Astrocyte of the spinal cord (primary cell): ENCODE data around the gene TCEAL8.

ENCODE experiments used
- DNase-seq: peaks from one replicate; pipeline ENCODE4 v3.0.0; 2011; ENCODE audit warnings: low read depth, low spot score
- H3K4me3 ChIP-seq: 2 replicates; pipeline ENCODE4 v1.5.1; 2011; ENCODE audit warnings: low read depth, mild to moderate bottlenecking, low read length, moderate library complexity
- in situ Hi-C: cut with HindIII; loops from 2 replicates; pipeline ENCODE4 v1.10.0; 2017; ENCODE audit warnings: low sequenced_read_pairs
- TF ChIP-seq, protein P1 (sequence below): IDR thresholded peaks from 2 replicates; pipeline ENCODE4 v1.5.1; 2012; ENCODE audit warnings: low read depth, mild to moderate bottlenecking, low read length, inconsistent platforms

The TCEAL8 gene

DNA sequence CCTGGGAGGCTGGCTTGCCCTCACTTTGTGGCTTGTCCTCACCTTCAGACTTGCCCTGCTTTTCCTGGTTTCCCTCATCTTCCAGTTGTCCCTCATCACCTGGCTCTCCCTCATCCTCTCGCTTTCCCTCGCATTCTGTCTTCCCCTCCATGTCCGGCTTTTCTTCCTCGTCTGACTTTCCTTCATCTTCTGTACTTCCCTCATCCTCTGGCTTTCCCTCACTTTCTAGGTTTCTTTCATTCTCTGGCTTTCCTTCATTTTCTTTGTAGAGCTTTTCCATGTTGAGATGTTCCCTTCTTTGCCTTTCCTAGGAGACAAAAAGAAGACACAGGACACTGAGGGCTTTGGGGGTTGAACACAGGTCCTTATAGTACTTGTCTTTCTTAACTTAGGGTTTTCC lies 19.3 kb upstream of the TCEAL8 start:
- no peak for DNase-seq
- TF ChIP-seq, protein P1, sequence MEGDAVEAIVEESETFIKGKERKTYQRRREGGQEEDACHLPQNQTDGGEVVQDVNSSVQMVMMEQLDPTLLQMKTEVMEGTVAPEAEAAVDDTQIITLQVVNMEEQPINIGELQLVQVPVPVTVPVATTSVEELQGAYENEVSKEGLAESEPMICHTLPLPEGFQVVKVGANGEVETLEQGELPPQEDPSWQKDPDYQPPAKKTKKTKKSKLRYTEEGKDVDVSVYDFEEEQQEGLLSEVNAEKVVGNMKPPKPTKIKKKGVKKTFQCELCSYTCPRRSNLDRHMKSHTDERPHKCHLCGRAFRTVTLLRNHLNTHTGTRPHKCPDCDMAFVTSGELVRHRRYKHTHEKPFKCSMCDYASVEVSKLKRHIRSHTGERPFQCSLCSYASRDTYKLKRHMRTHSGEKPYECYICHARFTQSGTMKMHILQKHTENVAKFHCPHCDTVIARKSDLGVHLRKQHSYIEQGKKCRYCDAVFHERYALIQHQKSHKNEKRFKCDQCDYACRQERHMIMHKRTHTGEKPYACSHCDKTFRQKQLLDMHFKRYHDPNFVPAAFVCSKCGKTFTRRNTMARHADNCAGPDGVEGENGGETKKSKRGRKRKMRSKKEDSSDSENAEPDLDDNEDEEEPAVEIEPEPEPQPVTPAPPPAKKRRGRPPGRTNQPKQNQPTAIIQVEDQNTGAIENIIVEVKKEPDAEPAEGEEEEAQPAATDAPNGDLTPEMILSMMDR = no peak
- no peak overlapping the region for H3K4me3 ChIP-seq
- in situ Hi-C loops = no loop called here

DNA sequence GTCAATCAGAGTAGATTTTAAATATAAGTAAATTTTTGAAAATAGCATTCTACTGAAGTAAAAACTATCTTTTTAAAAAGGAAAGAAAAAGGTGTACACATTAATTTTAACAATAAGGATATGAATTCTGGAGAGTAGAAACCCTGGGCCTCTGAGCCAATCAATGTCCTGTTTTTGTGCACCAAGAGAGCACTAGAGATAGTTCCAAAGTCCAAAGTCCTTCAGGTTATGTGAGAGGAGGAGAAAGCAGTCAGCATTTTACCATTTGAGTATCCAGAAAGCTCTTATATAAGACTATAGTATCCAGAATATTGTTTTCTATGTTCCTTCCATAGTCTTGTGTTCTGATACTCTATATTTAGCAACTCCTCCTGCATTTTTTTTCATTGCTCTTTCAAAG lies 3.3 kb upstream of the TCEAL8 start:
- DNase-seq = no peak
- TF ChIP-seq, protein P1 = no peak
- H3K4me3 ChIP-seq = no peak overlapping the region
- in situ Hi-C loops = no loop called here

DNA sequence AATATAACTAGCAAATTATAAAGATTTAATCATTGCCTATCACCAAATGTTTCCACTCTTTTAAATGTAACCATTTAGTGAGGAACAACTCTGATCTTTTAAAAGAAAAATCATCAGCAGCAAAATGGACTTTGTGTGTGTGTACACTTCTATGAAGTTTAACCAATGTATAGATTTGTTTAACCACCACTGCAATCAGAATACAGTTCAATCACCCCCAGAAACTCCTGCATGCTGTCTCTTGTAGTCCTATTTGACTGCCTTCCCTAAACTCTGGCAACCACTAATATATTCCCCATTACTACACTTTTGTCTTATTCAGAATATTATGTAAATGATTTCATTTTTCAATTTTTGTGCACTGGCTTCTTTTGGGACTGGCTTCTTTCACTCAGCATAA lies 1.7 kb upstream of the TCEAL8 start:
- in situ Hi-C loops = no loop called here
- no peak for DNase-seq
- H3K4me3 ChIP-seq = no peak overlapping the region
- TF ChIP-seq, protein P1 = no peak

DNA sequence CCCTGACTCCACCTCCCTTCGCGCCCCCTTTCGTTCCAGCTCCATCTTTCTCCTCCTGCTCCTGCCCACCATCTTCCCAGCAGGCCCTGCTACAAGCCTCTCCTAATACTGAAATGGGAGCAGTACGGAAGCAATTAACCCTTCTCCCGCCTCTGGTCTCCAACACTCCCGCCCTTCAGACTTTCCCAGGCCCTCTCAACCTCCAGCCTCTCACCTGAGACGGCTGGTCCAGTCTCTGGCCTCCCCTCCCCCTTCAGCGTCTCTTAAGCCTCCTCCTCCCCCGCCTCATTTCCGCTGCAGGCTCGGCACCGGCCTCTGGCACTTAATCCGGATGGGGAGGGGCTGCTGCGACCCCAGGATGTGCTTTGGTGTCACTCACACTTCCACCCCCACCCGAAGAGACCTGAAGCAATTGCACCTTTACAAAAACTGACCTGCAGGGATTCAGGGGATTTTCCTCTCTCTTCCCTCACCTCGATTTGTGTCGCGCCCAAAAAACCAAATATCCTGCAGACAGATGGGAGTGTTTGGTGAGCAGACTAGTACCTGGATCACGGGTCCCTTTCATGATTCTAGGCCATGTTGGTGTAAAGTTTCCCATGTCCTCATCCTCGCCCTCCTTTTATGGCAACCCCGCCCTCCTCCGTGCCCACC lies 657 bp downstream of the TCEAL8 start:
- peak; percentile 40 for DNase-seq
- TF ChIP-seq, protein P1 = no peak
- H3K4me3 ChIP-seq = peak overlapping the region; percentile 75
- in situ Hi-C loops = no loop called here

DNA sequence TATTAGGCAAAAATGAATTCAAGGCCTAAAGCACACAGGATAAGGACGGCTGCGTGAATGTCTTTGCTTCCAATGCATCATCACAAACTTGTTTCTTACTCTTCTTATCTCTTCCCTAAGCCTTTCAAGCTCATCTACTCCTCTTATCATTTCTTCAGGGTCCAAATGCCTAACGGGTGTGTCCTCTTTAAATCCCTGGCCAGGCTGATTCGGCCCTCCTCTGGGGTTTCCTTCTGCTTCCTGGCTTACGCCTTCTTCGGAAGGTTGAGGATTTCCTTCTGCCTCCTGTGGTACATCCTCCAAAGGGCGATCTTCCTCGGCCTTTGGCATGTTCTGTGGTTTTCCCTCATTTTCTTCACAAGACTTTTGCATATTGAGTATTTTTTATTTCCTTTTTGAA lies 1.3 kb downstream of the TCEAL8 start:
- in situ Hi-C loops = no loop called here

DNA sequence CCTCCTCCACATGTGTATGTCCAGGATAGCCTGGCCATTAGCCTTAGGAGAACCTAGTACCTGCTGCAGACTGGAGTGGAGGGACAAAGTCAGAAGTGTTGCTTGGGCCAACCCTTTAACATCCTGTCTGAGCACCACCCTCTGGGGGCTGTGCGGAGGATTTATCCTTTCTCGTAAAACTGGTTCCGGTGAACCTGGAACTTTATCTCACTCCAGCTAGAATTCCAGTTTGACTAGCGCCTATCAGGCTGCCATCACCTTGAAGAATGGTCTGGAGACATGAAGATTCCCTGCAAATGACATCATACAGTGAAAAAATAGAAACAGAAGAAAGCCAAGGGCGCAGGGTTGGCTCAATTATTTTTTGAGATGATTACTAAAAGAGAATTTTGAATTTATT lies 4.0 kb downstream of the TCEAL8 start:
- in situ Hi-C loops = no loop called here
- TF ChIP-seq, protein P1 = no peak
- no peak for DNase-seq
- H3K4me3 ChIP-seq = no peak overlapping the region

More for the DNA sequence above, 1.3 kb downstream of the TCEAL8 start:
- H3K4me3 ChIP-seq = peak overlapping the region; percentile 75
- peak; percentile 0 for DNase-seq
- TF ChIP-seq, protein P1 = no peak
